Endothelial cell of umbilical vein (primary cell): Measurements from ENCODE around the gene DNAJC16. TPM values are rescaled to one million over a fixed set of nuclear protein-coding genes. Genes with fewer than 3 reads are reported as not detected.

Source experiments
- BruUV-seq: library from RNA; stranded (reverse); fragments of 400-500 nt; replicated peaks from 2 replicates; lab custom pipeline; 2021; lab: Mats Ljungman, UMichigan
- CTCF ChIA-PET: fragments of 300-600, 350-600 bp; sonication (Branson Sonifier 250); formaldehyde crosslinking; loops from one replicate; lab custom pipeline; 2021; ENCODE audit warnings: antibody characterized with exemption, inconsistent platforms; lab: Charles Lee
- POLR2A ChIA-PET: fragments of 300-600, 350-600 bp; sonication (Branson Sonifier 250); formaldehyde crosslinking; loops from one replicate; lab custom pipeline; 2021; ENCODE audit warnings: antibody characterized with exemption, inconsistent platforms; lab: Charles Lee
- DNase-seq: peaks from one replicate; pipeline ENCODE4 v3.0.0-alpha.2; 2011; ENCODE audit warnings: low read depth, low spot score
- FAIRE-seq: peaks from 2 replicates; lab custom pipeline; 2011; peaks lifted over from hg19 to GRCh38; lab: Jason Lieb, UNC
- H2AFZ ChIP-seq: 2 replicates; pipeline ENCODE4 v1.6.0; 2012; ENCODE audit warnings: low read depth, low read length, control low read depth, inconsistent platforms
- H3K27ac ChIP-seq: 2 replicates; pipeline ENCODE4 v1.5.1; 2011; ENCODE audit warnings: low read depth, mild to moderate bottlenecking, control low read depth, low read length, moderate library complexity; ENCODE audit not compliant: insufficient read depth
- H3K27me3 ChIP-seq, 2 experiments: 2 replicates each; pipeline versions ENCODE4 v1.6.0 to v1.6.1; 2011; ENCODE audit warnings: low read length in 2 of 2, mixed read lengths in 1 of 2; ENCODE audit not compliant: control insufficient read depth in 2 of 2, insufficient read depth in 2 of 2
- H3K36me3 ChIP-seq, 2 experiments: 2 replicates in 1 of 2; 3 replicates in 1 of 2; pipeline ENCODE4 v1.5.1; 2011; ENCODE audit warnings: low read length in 2 of 2, mild to moderate bottlenecking in 1 of 2, moderate library complexity in 1 of 2; ENCODE audit not compliant: control insufficient read depth in 2 of 2, insufficient read depth in 2 of 2; ENCODE audit errors: extremely low read depth in 1 of 2
- H3K4me1 ChIP-seq: 3 replicates; pipeline ENCODE4 v1.5.1; 2011; ENCODE audit warnings: mild to moderate bottlenecking, low read length; ENCODE audit not compliant: control insufficient read depth, insufficient read depth; ENCODE audit errors: extremely low read depth
- H3K4me2 ChIP-seq: 2 replicates; pipeline ENCODE4 v1.6.1; 2011; ENCODE audit warnings: low read length, control low read depth, mixed read lengths; ENCODE audit not compliant: insufficient read depth
- H3K4me3 ChIP-seq, 3 experiments: fragments of 200-600 bp in 1 of 3; sonication (generic), shearing (Covaris generic) in 1 of 3; replicated peaks in 1 of 3; 2 replicates each; pipeline ENCODE4 v1.5.1; 2011 to 2016; ENCODE audit warnings: control low read depth in 3 of 3, low read length in 3 of 3, mild to moderate bottlenecking in 2 of 3, inconsistent platforms in 1 of 3, low read depth in 1 of 3, moderate library complexity in 1 of 3; ENCODE audit not compliant: insufficient read depth in 1 of 3
- H3K79me2 ChIP-seq: 2 replicates; pipeline ENCODE4 v1.6.0; 2012; ENCODE audit warnings: low read length, inconsistent platforms; ENCODE audit not compliant: control insufficient read depth, insufficient read depth
- H3K9ac ChIP-seq: replicated peaks from 2 replicates; pipeline ENCODE3; 2011; ENCODE audit warnings: low read length, control low read depth; ENCODE audit not compliant: insufficient read depth; ENCODE audit errors: extremely low read depth
- H3K9me1 ChIP-seq: replicated peaks from 3 replicates; pipeline ENCODE4 v1.6.0; 2011; ENCODE audit warnings: mild to moderate bottlenecking, low read length; ENCODE audit not compliant: control insufficient read depth, insufficient read depth; ENCODE audit errors: extremely low read depth
- H3K9me3 ChIP-seq: replicated peaks from 2 replicates; pipeline ENCODE4 v1.5.1; 2012; ENCODE audit warnings: low read length, inconsistent platforms; ENCODE audit not compliant: control insufficient read depth, insufficient read depth
- H4K20me1 ChIP-seq: replicated peaks from 2 replicates; pipeline ENCODE3; 2011; ENCODE audit warnings: mild to moderate bottlenecking, low read length; ENCODE audit not compliant: control insufficient read depth, insufficient read depth; ENCODE audit errors: extremely low read depth
- EZH2 ChIP-seq: IDR thresholded peaks from 2 replicates; pipeline ENCODE4 v1.6.1; 2012; ENCODE audit warnings: borderline replicate concordance, low read depth, mild to moderate bottlenecking, moderate library complexity, low read length, inconsistent platforms; ENCODE audit not compliant: severe bottlenecking
- FOS ChIP-seq: IDR thresholded peaks from 2 replicates; pipeline ENCODE4 v1.6.1; 2011; ENCODE audit warnings: mild to moderate bottlenecking, low read length, moderate library complexity, borderline replicate concordance; ENCODE audit not compliant: insufficient read depth
- GATA2 ChIP-seq: IDR thresholded peaks from 2 replicates; pipeline ENCODE4 v1.7.0; 2011; ENCODE audit warnings: low read depth, mild to moderate bottlenecking, moderate library complexity, mixed read lengths, low read length; ENCODE audit not compliant: insufficient read length, insufficient read depth
- JUN ChIP-seq: IDR thresholded peaks from 2 replicates; pipeline ENCODE4 v1.6.1; 2011; ENCODE audit warnings: borderline replicate concordance, low read depth; ENCODE audit not compliant: insufficient read length, insufficient read depth
- MYC ChIP-seq: IDR thresholded peaks from one replicate; pipeline ENCODE4 v1.6.1; 2011; ENCODE audit warnings: mild to moderate bottlenecking, low read depth, low read length
- POLR2A ChIP-seq: IDR thresholded peaks from 2 replicates; pipeline ENCODE4 v1.6.1; 2012; ENCODE audit warnings: low read depth, mild to moderate bottlenecking, control low read depth, low read length
- POLR2AphosphoS5 ChIP-seq: IDR thresholded peaks from 2 replicates; pipeline ENCODE4 v1.6.1; 2012; ENCODE audit warnings: low read depth, mild to moderate bottlenecking, control low read depth, low read length, moderate library complexity; ENCODE audit not compliant: insufficient read depth
- dilution Hi-C: fragments of 300-500 bp; cut with MboI; formaldehyde crosslinking; loops from one replicate; pipeline ENCODE4 v1.15.0; 2019; ENCODE audit warnings: low sequenced_read_pairs; ENCODE audit not compliant: extremely low pct_ligation_motif_present
- intact Hi-C: fragments of 100-400 bp; cut with micrococcal nuclease; formaldehyde crosslinking; loops from one replicate; pipeline ENCODE4 v1.10.0; 2022
- polyA plus RNA-seq, 4 experiments: library from polyadenylated mRNA; depleted of rRNA in 3 of 4; stranded (reverse) in 3 of 4; unstranded in 1 of 4; fragments of >200 nt; gene quantifications; 2 replicates each; pipeline versions ENCODE4 v1.2.1 to v1.2.3, GENCODE V29; 2011 to 2012; ENCODE audit warnings: missing spikeins in 1 of 4
- total RNA-seq: library from RNA; stranded (reverse); gene quantifications from 2 replicates; pipeline ENCODE4 v1.2.3, GENCODE V29; 2021
- TF ChIP-seq, protein P1 (sequence below): IDR thresholded peaks from 2 replicates; pipeline ENCODE4 v1.6.1; 2011; ENCODE audit not compliant: insufficient read depth, insufficient read length
- TF ChIP-seq, protein P2 (sequence below), 2 donors: IDR thresholded peaks; 1 replicate in 1 of 2; 2 replicates in 1 of 2; pipeline ENCODE4 v1.5.1; 2011; ENCODE audit warnings: low read length in 2 of 2, mild to moderate bottlenecking in 2 of 2, moderate library complexity in 2 of 2, control low read depth in 1 of 2, inconsistent platforms in 1 of 2, low read depth in 1 of 2; ENCODE audit not compliant: insufficient read depth in 1 of 2; ENCODE audit errors: extremely low read depth in 1 of 2

Gene DNAJC16
- total and polyA plus RNA-seq, 2 donors (not counting 3 experiments of a cell fraction or from before 2014, with no cell fraction given) = 8.0 to 21.4 TPM

DNA sequence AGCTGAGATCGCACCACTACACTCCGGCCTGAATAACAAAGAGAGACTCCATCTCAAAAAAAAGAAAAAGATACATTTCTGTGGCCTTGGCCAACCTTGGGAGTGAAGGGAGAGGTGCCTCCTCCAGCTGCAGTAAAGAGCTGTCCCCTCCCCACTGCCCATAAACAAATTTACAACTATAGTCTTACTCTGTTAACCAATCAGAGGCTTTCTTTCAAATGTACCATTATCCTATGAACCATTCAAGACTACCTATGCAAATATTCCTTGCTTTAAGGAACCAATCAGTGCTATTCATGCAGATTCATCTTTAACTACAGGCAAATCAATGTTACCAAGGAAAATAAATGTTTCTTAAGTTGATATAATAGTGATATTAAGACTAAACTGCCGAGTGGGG is 49.7 kb upstream of the DNAJC16 start:
- Histone ChIP-seq H3K79me2 (no peaks in the 10 kb centered on the region), H3K4me1 (no peaks in the 10 kb centered on the region), H4K20me1 (no peaks in the 10 kb centered on the region), H3K27ac (no peak overlapping the region), H3K4me3 (no peak overlapping the region), H3K36me3 (no peaks in the 10 kb centered on the region), H3K4me2 (no peak overlapping the region), H2AFZ (no peak overlapping the region), H3K27me3 (no peaks in the 10 kb centered on the region), H3K9me3 (no peaks in the 10 kb centered on the region), H3K9ac (no peak overlapping the region), H3K9me1 (no peaks in the 10 kb centered on the region)
- TF ChIP-seq JUN (no peak), GATA2 (no peak), FOS (no peak), MYC (no peak), POLR2AphosphoS5 (no peak), POLR2A (no peak)
- TF ChIP-seq, protein P1, sequence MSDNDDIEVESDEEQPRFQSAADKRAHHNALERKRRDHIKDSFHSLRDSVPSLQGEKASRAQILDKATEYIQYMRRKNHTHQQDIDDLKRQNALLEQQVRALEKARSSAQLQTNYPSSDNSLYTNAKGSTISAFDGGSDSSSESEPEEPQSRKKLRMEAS = no peak
- ChIA-PET CTCF (no interaction called here), POLR2A (no interaction called here)
- BruUV-seq = no TSS peak
- FAIRE-seq (no peak), DNase-seq (no peak)
- dilution Hi-C loops = no loop called here
- intact Hi-C loops = no loop called here

DNA sequence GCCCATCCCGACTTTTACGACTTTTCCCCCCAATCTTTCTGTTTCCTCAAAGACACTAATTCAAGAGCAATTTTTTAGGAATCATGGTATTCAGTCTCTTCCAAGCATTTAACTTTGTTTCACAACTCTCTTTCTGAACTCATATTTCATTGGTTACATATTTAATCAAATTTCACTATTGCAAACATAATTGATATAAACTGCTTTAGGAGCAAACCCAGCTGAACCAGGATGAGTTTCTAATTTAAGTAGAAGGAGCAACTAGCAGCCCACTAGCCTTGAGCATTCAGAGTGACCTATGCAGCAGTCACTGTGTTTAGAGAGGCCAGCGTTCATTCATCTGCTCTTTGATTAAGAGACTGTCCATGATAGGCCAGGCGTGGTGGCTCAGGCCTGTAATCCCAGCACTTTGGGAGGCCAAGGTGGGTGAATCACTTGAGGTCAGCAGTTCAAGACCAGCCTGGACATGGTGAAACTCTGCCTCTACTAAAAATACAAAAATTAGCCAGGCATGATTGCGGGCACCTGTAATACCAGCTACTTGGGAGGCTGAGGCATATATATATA is 48.9 kb upstream of the DNAJC16 start:
- Histone ChIP-seq H3K9me3 (no peaks in the 10 kb centered on the region), H3K79me2 (no peaks in the 10 kb centered on the region), H3K27me3 (no peaks in the 10 kb centered on the region), H3K4me2 (no peak overlapping the region), H3K9me1 (no peaks in the 10 kb centered on the region), H3K27ac (no peak overlapping the region), H3K4me1 (no peaks in the 10 kb centered on the region), H3K4me3 (no peak overlapping the region), H4K20me1 (no peaks in the 10 kb centered on the region), H2AFZ (no peak overlapping the region), H3K9ac (no peak overlapping the region), H3K36me3 (no peaks in the 10 kb centered on the region)
- DNase-seq (no peak), FAIRE-seq (no peak)
- ChIA-PET POLR2A (no interaction called here), CTCF (no interaction called here)
- intact Hi-C loops (no loop called here), dilution Hi-C loops (no loop called here)
- no TSS peak for BruUV-seq
- TF ChIP-seq, protein P1 = no peak
- TF ChIP-seq EZH2 = no peak
- no peak for TF ChIP-seq FOS
- TF ChIP-seq GATA2 = no peak
- TF ChIP-seq, protein P2, sequence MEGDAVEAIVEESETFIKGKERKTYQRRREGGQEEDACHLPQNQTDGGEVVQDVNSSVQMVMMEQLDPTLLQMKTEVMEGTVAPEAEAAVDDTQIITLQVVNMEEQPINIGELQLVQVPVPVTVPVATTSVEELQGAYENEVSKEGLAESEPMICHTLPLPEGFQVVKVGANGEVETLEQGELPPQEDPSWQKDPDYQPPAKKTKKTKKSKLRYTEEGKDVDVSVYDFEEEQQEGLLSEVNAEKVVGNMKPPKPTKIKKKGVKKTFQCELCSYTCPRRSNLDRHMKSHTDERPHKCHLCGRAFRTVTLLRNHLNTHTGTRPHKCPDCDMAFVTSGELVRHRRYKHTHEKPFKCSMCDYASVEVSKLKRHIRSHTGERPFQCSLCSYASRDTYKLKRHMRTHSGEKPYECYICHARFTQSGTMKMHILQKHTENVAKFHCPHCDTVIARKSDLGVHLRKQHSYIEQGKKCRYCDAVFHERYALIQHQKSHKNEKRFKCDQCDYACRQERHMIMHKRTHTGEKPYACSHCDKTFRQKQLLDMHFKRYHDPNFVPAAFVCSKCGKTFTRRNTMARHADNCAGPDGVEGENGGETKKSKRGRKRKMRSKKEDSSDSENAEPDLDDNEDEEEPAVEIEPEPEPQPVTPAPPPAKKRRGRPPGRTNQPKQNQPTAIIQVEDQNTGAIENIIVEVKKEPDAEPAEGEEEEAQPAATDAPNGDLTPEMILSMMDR (IDR thresholded peaks at IDR 0.05; ENCODE audit: extremely low read depth in 1 of 2, insufficient read depth in 1 of 2, low read depth in 1 of 2, low read length in 2 of 2) = no peak
- no peak for TF ChIP-seq POLR2AphosphoS5
- TF ChIP-seq MYC = no peak
- no peak for TF ChIP-seq JUN
- TF ChIP-seq POLR2A = no peak
